Gastroesophageal sphincter (tissue), 2 donors: ENCODE measurements around the gene MAJIN.

ENCODE experiments used
- EP300 ChIP-seq: sonication (generic); formaldehyde crosslinking; IDR thresholded peaks from one replicate; pipeline ENCODE4 v1.6.1; 2017; ENCODE audit warnings: antibody characterized with exemption, mild to moderate bottlenecking
- POLR2AphosphoS5 ChIP-seq: sonication (generic); formaldehyde crosslinking; IDR thresholded peaks from one replicate; pipeline ENCODE4 v1.6.1; 2017; ENCODE audit warnings: antibody characterized with exemption

- TF ChIP-seq EP300 (no peak), POLR2AphosphoS5 (no peak)
These were observed 78.5 kb downstream of the MAJIN start for GRCh38 chr11:64893194-64894069.
